LNCaP clone FGC (cell line): Measurements from ENCODE around the gene GABRA5.
"Not testable (repeated sequence)": the region's sequence is repeated elsewhere in the genome, so short reads cannot be mapped to it uniquely, and the experiment has no call there.

Experiments
- DNase-seq: peaks from one replicate; pipeline ENCODE4 v3.0.0-alpha.2; 2011; ENCODE audit warnings: low read depth
- H3K4me3 ChIP-seq: 2 replicates; pipeline ENCODE4 v1.5.1; 2011; ENCODE audit warnings: mild to moderate bottlenecking, low read depth, low read length, control low read depth
- TF ChIP-seq, protein P1 (sequence below): IDR thresholded peaks from 2 replicates; pipeline ENCODE4 v1.5.1; 2012; ENCODE audit warnings: mild to moderate bottlenecking; ENCODE audit not compliant: control insufficient read depth, insufficient read depth; ENCODE audit errors: extremely low read depth

Gene GABRA5

GRCh38 chr15:26866298-26867199 lies at the start of gene GABRA5:
Gene GABRA5 (plus strand): TSS chr15:26867062. CDS start chr15:26869249, 2,187 bp downstream.
- H3K4me3 ChIP-seq, result peak within 1 kb of the TSS; percentile 25; the same call in 1 of the 2 replicates
- DNase-seq, result no peak
- TF ChIP-seq, protein P1, sequence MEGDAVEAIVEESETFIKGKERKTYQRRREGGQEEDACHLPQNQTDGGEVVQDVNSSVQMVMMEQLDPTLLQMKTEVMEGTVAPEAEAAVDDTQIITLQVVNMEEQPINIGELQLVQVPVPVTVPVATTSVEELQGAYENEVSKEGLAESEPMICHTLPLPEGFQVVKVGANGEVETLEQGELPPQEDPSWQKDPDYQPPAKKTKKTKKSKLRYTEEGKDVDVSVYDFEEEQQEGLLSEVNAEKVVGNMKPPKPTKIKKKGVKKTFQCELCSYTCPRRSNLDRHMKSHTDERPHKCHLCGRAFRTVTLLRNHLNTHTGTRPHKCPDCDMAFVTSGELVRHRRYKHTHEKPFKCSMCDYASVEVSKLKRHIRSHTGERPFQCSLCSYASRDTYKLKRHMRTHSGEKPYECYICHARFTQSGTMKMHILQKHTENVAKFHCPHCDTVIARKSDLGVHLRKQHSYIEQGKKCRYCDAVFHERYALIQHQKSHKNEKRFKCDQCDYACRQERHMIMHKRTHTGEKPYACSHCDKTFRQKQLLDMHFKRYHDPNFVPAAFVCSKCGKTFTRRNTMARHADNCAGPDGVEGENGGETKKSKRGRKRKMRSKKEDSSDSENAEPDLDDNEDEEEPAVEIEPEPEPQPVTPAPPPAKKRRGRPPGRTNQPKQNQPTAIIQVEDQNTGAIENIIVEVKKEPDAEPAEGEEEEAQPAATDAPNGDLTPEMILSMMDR, result peak; percentile 61

- DNase-seq, H3K4me3 ChIP-seq: not testable (repeated sequence)
These were observed 35.7 kb upstream of the GABRA5 start for GRCh38 chr15:26831191-26831590.

GRCh38 chr15:26831951-26832350 lies 34.9 kb upstream of the GABRA5 start:
- DNase-seq, result no peak
- TF ChIP-seq, protein P1, result no peak
- no peak overlapping the region for H3K4me3 ChIP-seq

DNA sequence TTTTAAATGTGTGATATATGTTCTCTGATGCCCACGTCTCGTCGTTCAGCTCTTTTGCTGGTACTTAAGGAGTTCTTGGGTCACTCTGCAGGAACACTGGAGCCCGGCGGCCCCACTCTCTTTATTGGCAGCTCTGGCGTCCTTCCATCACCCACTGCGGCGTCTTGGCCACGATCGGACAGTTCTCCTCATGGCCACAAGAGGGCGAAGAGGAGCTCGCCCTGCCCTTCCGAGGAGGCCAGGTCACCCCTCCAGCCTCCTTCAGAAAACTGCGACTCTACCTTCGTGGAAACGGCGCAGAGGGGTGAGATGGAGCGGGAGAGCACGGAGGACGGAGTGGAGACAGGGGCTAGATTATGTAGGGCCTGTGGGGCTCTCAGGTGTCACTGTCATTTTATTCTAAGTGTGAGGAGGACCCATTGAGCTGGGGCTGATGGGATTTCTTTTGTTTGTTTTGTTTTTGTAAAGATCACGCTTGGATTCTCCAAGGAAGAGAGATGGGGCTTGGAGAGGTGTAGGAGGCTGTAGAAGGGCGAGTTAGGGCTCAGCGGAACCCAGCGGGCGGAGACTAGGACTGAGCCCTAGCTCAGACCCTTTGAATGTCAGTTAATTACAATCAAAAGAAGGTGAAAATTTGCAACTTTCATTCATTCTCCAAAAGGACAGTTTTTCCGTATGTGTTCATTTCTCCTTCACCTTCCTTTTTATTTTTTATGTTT lies 28.0 kb upstream of the GABRA5 start:
- no peak overlapping the region for H3K4me3 ChIP-seq
- DNase-seq, result peak; percentile 7
- TF ChIP-seq, protein P1, result peak; percentile 89

GRCh38 chr15:26841514-26841913 lies 25.3 kb upstream of the GABRA5 start:
- TF ChIP-seq, protein P1, result no peak
- no peak for DNase-seq
- H3K4me3 ChIP-seq, result no peak overlapping the region

DNA sequence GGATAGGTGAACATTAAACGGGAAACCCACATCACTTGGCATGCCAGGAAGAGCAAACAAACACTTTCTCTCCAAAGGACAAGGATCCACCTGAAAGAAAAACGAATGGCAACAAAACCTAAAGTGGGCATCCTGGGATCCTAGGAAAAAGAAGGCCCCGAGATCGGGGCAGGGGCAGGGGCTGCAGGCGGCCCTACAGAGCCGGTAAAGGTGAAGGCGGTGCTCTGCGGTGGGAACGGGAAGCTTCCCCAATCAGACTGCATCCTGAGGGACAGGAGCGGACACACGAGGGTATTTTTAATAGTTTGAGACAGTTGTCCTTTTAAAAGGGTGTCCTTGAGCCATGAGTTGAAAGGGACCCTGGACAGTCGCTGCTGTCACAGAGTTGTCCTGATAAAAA lies 24.9 kb upstream of the GABRA5 start:
- TF ChIP-seq, protein P1, result no peak
- no peak for DNase-seq
- no peak overlapping the region for H3K4me3 ChIP-seq

DNA sequence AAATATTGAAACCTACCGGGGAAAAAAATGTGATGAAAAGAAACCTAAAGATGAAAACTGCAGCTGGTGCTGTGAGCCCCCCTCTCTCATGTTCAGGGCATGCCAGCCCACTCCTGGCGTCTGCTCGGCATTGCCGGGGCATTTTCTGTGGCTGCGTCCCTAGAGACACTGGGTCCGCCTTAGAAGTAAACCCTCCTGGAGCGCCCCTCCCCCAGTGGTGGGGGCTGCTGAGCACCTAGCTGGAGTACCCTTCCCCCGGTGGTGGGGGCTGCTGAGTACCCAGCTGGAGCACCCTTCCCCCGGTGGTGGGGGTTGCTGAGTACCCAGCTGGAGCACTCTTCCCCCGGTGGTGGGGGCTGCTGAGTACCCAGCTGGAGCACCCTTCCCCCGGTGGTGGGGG lies 24.5 kb upstream of the GABRA5 start:
- no peak for DNase-seq
- no peak overlapping the region for H3K4me3 ChIP-seq
- TF ChIP-seq, protein P1, result no peak
